ENCODE measurements around the gene LILRA6.
"Not testable (repeated sequence)": the region's sequence is repeated elsewhere in the genome, so short reads cannot be mapped to it uniquely, and the experiment has no call there.

The LILRA6 gene

GRCh38 chr19:54206030-54206830 is 36.4 kb downstream of the LILRA6 start:
- no peak for DNase-seq

- DNase-seq, result no peak
Measured at GRCh38 chr19:54204767-54205468, 37.7 kb downstream of the LILRA6 start.

GRCh38 chr19:54203151-54203611 is 39.4 kb downstream of the LILRA6 start:
- DNase-seq, result no peak

DNA sequence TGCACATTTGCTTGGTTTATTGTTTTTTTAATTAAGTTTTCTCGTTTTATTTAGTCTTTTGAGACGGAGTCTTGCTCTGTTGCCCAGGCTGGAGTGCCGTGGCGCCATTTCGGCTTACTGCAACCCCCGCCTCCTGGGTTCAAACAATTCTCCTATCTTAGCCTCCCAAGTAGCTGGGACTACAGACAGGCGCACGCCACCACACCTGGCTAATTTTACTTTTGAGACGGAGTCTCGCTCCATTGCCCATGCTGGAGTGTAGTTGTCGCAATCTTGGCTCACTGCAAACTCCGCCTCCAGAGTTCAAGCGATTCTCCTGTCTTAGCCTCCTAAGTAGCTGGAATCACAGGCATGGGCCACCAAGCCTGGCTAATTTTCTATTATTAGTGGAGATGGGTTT is 40.6 kb downstream of the LILRA6 start:
- DNase-seq, result no peak

- DNase-seq, result no peak
Measured at GRCh38 chr19:54201172-54201701, 41.4 kb downstream of the LILRA6 start.

DNA sequence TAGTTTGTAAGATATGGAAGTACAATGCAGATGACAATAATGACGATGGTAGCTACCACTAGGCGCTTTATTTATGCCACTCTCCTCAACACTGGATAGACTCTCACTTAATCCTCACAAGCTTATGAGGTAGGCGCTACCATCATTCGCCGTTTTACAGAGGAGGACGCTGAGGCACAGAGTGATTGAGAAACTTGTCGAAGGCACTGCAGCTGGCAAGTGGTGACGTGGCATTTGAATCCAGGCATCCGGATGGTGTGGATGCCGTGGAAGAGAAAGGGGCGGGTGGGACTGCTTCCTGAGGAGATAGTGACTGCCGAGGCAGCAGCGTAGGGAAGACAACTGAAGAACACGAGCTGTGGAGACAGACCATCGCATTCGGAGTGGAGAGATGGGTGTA is 43.2 kb downstream of the LILRA6 start:
- no peak for DNase-seq

DNA sequence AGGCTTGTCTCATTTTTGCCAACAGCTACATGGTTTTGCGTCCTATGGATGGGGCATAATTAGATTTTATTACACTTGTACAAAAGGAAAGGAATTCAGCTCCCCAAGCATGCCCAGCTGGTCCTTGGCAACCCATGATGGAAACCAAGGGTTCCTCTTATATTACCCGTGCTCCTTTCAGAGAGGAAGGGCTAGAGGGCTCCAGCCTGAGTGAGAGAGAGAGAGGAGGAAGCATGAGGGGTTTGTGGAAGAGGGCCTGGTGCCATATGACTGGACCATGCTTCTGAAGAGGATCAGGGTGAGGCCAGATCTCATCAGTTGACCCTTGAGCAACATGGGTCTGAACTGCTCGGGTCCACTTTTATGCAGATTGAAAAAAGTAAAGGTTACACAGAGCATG is 45.5 kb downstream of the LILRA6 start:
- DNase-seq, result no peak

- no peak for DNase-seq
Measured at GRCh38 chr19:54196536-54196935, 46.1 kb downstream of the LILRA6 start.

DNA sequence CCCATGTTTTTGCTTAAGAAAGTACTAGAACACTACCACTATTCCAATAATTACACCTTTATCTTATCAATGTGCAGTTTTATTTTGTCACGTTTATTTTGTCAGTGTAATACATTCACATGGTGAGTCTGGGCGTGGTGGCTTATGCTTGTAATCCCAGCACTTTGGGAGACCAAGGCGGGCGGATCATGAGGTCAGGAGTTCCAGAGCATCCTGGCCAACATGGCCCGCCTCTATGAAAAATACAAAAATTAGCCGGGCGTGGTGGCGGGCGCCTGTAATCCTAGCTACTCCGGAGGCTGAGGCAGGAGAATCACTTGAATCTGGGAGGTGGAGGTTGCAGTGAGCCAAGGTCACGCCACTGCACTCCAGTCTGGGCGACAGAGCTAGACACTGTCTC is 48.1 kb downstream of the LILRA6 start:
- not testable (repeated sequence) for DNase-seq

DNA sequence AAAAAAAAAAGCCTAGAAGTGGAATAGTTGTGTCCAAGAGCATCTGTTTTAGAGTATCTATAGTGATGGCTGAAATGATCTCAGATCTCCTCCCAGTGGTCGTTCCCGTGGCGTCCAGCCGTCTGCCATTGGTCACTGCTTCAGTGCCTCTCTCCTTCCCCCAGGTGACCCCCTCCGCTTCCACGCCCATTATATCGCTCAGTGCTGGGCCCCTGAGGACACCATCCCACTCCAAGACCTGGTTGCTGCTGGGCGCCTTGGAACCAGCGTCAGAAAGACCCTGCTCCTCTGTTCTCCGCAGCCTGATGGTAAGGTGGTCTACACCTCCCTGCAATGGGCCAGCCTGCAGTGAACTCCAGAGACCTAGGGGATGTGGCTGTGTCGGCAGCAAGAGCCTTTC is 49.6 kb downstream of the LILRA6 start:
- no peak for DNase-seq

DNA sequence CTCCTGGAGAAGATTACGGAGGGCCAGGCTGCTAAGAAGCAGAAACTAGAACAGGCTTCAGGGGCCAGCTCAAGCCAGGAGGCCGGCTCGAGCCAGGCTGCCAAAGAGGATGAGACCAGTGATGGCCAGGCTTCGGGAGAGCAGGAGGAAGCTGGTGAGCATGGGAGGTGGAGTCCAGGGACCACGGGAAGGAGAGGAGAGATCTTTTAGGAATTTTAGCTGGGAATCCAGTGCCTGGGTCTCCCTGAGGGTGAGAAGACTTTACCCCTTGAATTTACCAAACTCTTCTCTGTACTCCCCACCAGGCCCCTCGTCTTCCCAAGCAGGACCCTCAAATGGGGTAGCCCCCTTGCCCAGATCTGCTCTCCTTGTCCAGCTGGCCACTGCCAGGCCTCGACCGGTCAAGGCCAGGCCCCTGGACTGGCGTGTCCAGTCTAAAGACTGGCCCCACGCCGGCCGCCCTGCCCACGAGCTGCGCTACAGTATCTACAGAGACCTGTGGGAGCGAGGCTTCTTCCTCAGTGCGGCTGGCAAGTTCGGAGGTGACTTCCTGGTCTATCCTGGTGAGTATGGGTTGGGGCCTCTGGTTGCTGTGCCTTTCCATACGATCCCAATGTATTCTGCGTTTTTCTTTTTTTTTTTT is 50.7 kb downstream of the LILRA6 start:
- no peak for DNase-seq

DNA sequence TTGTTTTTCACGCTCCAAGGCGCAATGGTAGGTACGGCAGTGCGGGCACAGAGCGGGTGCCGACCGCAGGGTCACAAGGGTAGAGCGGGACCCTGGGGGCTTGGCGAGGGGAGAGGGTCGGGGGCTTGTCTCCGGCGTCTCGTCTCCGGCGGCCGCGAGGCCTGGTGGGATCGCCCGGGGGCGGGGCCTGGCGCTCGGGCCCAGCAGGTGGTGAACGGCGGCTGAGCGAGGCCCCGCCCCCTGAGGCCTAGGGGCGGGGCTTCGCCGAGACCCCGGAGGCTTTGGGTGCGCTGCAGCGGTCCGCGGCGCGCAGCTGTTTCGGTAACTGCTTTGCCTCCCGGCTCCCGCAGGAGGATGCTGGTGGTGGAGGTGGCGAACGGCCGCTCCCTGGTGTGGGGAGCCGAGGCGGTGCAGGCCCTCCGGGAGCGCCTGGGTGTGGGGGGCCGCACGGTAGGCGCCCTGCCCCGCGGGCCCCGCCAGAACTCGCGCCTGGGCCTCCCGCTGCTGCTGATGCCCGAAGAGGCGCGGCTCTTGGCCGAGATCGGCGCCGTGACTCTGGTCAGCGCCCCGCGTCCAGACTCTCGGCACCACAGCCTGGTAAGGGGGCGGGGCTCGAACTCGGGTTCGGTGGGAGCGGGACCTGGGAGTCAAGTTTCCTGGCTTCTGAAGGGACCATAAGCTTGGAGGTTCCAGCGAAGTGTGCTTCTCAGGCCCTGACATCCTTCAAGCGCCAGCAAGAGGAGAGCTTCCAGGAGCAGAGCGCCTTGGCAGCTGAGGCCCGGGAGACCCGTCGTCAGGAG is 51.4 kb downstream of the LILRA6 start, which contains the start of gene TSEN34:
Gene TSEN34, plus strand, starts transcription at position 298 of the 800 bp plus-strand sequence. Its CDS starts 57 bp downstream, at position 355.
- DNase-seq, result peak; percentile 70

DNA sequence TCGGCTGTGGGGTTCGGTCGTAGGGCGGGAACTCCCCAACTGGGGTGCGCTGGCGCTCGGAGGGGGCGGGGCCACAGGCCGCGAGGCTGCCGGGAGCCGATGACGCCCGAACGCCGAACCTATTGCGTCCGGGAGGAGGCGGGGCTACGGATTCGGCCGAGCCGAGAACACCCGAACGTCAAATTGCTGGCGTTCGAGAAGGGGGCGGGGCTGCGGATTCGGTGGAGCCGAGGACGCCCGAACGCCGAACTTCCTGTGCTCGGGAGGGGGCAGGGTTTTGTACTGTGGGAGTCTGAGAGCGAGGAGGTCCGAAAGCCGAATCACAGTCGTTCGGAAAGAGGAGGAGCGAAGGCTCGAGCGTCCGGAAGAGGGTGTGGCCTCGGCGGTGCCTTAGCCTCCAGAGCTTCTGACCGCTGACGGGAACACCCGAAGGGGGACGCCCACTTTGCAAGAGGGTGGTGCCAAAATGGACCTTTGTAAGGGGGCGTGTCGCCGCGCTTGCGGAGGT is 52.0 kb downstream of the LILRA6 start:
- peak; percentile 98 for DNase-seq

DNA sequence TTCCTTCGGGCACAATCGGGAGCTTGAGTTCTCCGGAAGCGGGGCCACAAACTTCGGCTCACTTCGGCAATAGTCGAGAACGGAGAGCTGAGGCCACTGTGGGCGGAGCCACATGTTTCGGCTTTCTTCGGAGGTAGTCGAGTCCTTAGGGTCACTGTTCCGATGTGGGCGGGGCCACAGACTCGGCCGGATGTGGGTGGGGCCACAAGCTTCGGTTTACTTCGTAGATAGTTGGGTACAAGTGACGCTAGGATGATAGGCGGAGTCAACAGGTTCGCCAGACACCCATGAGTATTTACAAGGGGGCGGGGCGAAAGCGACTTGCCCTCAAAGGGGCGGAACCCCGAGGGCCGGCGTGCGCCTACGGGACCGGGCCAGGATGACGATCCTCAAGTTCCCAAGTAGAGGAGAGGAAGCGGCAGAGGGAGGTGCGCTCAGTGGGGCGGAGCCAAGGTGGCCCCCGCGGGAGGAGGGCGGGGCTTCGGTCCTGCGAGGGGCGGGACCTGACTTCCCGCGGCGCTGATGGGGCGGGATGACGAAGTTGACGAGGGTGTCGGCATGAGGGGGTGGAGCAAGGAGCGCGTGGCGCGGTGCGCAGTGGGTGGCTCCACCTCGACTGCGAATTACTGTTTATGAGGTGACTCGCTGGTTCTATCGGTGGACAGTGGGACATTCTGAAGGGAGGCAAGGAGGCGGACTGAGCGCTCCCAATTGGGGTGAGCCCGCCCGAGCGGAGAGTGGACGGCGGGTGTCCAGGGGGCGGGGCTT is 52.7 kb downstream of the LILRA6 start:
- DNase-seq, result peak; percentile 99

DNA sequence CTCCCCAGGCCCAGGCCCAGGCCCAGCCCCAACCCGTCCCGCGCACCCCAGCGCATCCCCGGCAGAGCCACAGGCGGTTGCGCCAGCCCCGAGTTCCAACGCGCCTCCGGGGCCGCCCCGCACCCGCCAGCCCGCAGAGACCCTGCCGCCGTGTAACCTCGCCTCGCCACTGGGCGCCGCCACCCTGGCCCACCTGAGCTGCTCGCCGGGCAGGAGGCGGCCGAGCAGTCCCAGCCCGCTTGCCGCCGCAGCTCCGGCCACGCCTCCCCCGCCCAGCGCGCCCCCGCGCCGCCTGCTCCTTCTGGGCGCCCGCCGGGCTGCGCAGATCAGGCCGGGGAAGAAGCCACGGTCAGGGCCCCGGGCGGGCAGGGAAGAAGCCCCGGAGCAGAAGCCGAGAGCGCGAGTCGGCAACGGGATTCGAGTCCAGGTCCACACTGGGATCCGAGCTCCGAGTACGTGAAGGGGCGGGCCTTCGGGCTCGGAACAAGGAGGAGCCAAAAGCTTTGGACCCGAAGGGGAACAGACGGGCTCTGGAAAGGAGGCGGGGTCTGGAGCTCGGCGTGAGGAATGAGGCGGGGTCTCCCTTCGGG is 53.4 kb downstream of the LILRA6 start, which contains the start of gene MBOAT7:
Gene MBOAT7, minus strand, starts transcription at position 436 of the 590 bp plus-strand sequence. CDS start 1,072 bp downstream, outside the sequence.
- peak; percentile 68 for DNase-seq

- no peak for DNase-seq
Measured at GRCh38 chr19:54188215-54188871, 54.2 kb downstream of the LILRA6 start.

GRCh38 chr19:54186934-54187381 is 55.6 kb downstream of the LILRA6 start:
- DNase-seq, result no peak

Measured in DMS79 treated with DMSO at 0.1 percent for 48 hours (cell line).